K562 (cell line): ENCODE data around the gene HRAS. TPM values are rescaled to one million over a fixed set of nuclear protein-coding genes. Genes with fewer than 3 reads are reported as not detected.

Experiments
- BMI1 ChIP-seq: fragments of 150-350 bp; IDR thresholded peaks from 2 replicates; pipeline ENCODE4 v1.6.1; 2014; ENCODE audit warnings: low read length
- CBX3 ChIP-seq, 2 experiments: IDR thresholded peaks; 1 replicate in 1 of 2; 2 replicates in 1 of 2; pipeline ENCODE4 v1.6.1; 2012; ENCODE audit warnings: inconsistent platforms in 2 of 2, low read length in 2 of 2, borderline replicate concordance in 1 of 2, control low read depth in 1 of 2
- CHD4 ChIP-seq: fragments of 200-600 bp; sonication (generic); IDR thresholded peaks from 3 replicates; pipeline ENCODE4 v1.6.1; 2012; ENCODE audit warnings: low read depth, mild to moderate bottlenecking, mixed read lengths, low read length, inconsistent platforms; ENCODE audit not compliant: insufficient read depth, insufficient replicate concordance, poor library complexity, severe bottlenecking
- DNMT1 ChIP-seq: fragments of 450-650 bp; IDR thresholded peaks from 2 replicates; pipeline ENCODE4 v1.6.1; 2016; ENCODE audit warnings: antibody characterized with exemption, mild to moderate bottlenecking
- HDAC2 ChIP-seq: fragments of 450-650 bp; IDR thresholded peaks from 2 replicates; pipeline ENCODE4 v1.6.1; 2016; ENCODE audit warnings: mild to moderate bottlenecking
- HMG20B ChIP-seq: fragments of 250-450 bp; sonication (Bioruptor Pico); IDR thresholded peaks from 2 replicates; pipeline ENCODE4 v1.5.0; 2021; ENCODE audit warnings: mild to moderate bottlenecking
- HNRNPL ChIP-seq: fragments of 200-400 bp; formaldehyde crosslinking; IDR thresholded peaks from 2 replicates; pipeline ENCODE4 v1.6.1; 2017; ENCODE audit warnings: low read depth, mild to moderate bottlenecking, low read length
- KLF1 ChIP-seq: fragments of 450-650 bp; IDR thresholded peaks from 2 replicates; pipeline ENCODE4 v1.6.1; 2016; ENCODE audit warnings: missing genetic modification characterization, missing compliant biosample characterization
- PBX2 ChIP-seq, 2 experiments: IDR thresholded peaks in 1 of 2; conservative IDR thresholded peaks in 1 of 2; 2 replicates each; pipeline ENCODE4 v1.6.1; 2016; ENCODE audit warnings: low read depth in 2 of 2, mild to moderate bottlenecking in 1 of 2, missing compliant biosample characterization in 1 of 2, missing genetic modification characterization in 1 of 2, moderate library complexity in 1 of 2
- RBM22 ChIP-seq: fragments of 200-400 bp; formaldehyde crosslinking; IDR thresholded peaks from 2 replicates; pipeline ENCODE4 v1.6.1; 2018; ENCODE audit warnings: low read length, low read depth; ENCODE audit not compliant: poor library complexity, severe bottlenecking
- RNF219 ChIP-seq: fragments of 250-450 bp; sonication (Bioruptor Pico); IDR thresholded peaks from 2 replicates; pipeline ENCODE4 v1.5.0; 2022; ENCODE audit warnings: mild to moderate bottlenecking
- TAF7 ChIP-seq: fragments of 450-650 bp; IDR thresholded peaks from 2 replicates; pipeline ENCODE4 v1.6.1; 2016; ENCODE audit warnings: missing genetic modification characterization, missing compliant biosample characterization
- TBP ChIP-seq: optimal IDR thresholded peaks from 2 replicates; pipeline ENCODE3; 2011; ENCODE audit warnings: low read depth, low read length, improper control_type of control experiment
- U2AF2 ChIP-seq: fragments of 200-400 bp; formaldehyde crosslinking; optimal IDR thresholded peaks from 2 replicates; pipeline ENCODE3; 2017; ENCODE audit warnings: low read depth, mild to moderate bottlenecking, low read length
- ZFP36 ChIP-seq: fragments of 150-350 bp; IDR thresholded peaks from 2 replicates; pipeline ENCODE4 v1.6.1; 2018; ENCODE audit warnings: low read length, low read depth; ENCODE audit not compliant: partially characterized antibody
- ZNF133 ChIP-seq: fragments of 250-450 bp; sonication (Bioruptor Pico); IDR thresholded peaks from 2 replicates; pipeline ENCODE4 v1.4.0; 2020; ENCODE audit warnings: mild to moderate bottlenecking
- ZNF695 ChIP-seq: fragments of 450-650 bp; formaldehyde crosslinking; IDR thresholded peaks from 2 replicates; pipeline ENCODE4 v1.4.0; 2020; ENCODE audit warnings: mild to moderate bottlenecking, moderate library complexity
- polyA plus RNA-seq, 8 experiments: library from polyadenylated mRNA; depleted of rRNA in 4 of 8; stranded (reverse) in 5 of 8; unstranded in 3 of 8; fragments of >200 nt; fragmentation: Nextera tagmentation in 2 of 8; fragmentation: Illumina TruSeq in 1 of 8; extraction: Ambion mirVana in 2 of 8; extraction: Trizol in 1 of 8; gene quantifications; 2 replicates each; pipeline versions ENCODE4 v1.2.1 to v1.2.3, GENCODE V29; 2011 to 2014; ENCODE audit warnings: inconsistent platforms in 1 of 8, missing spikeins in 1 of 8
- total RNA-seq, 7 experiments: library from RNA; depleted of rRNA in 6 of 7; stranded (reverse); fragments of >200 nt in 6 of 7; fragmentation: Illumina TruSeq in 2 of 7; extraction: Trizol in 2 of 7; gene quantifications; 2 replicates each; pipeline versions ENCODE4 v1.2.1 to v1.2.3, GENCODE V29; 2011 to 2021; ENCODE audit warnings: low replicate concordance in 1 of 7

Gene HRAS
- total and polyA plus RNA-seq, 9 of the 15 experiments (the other 6 are each of a cell fraction or from before 2014, with no cell fraction given) = 2.8 to 73.5 (median 29.6) TPM

- no peak for TF ChIP-seq CBX3 (IDR thresholded peaks at IDR 0.05; ENCODE audit: borderline replicate concordance in 1 of 2, low read length in 2 of 2)
- no peak for TF ChIP-seq U2AF2
- TF ChIP-seq BMI1 = no peak
- TF ChIP-seq CHD4 = no peak
- TF ChIP-seq HDAC2 = no peak
- TF ChIP-seq PBX2 (CRISPR knock-in tag; IDR thresholded peaks at IDR 0.05; ENCODE audit: low read depth) = no peak
- TF ChIP-seq PBX2 (tag; conservative IDR thresholded peaks at IDR 0.05; ENCODE audit: low read depth) = peak; percentile 63; the same call in 1 of the 2 replicates
- no peak for TF ChIP-seq HNRNPL
- TF ChIP-seq ZFP36 = no peak
- TF ChIP-seq RNF219 (CRISPR knock-in tag) = no peak
- no peak for TF ChIP-seq ZNF695 (CRISPR knock-in tag)
- TF ChIP-seq KLF1 (tag) = no peak
- no peak for TF ChIP-seq HMG20B (CRISPR knock-in tag)
- no peak for TF ChIP-seq ZNF133
- TF ChIP-seq DNMT1 = no peak
- TF ChIP-seq TAF7 (tag) = no peak
- peak; percentile 56 for TF ChIP-seq RBM22
- TF ChIP-seq TBP = peak; percentile 54
Observed at GRCh38 chr11:504053-504993, 31.1 kb downstream of the HRAS start (continued).
